CD4-positive, alpha-beta T cell treated with Interleukin-4 for 1 hour (primary cell): ENCODE measurements around the gene FRMD6.
"Not testable (repeated sequence)": the region's sequence is repeated elsewhere in the genome, so short reads cannot be mapped to it uniquely, and the experiment has no call there.

Experiments used
- DNase-seq, 2 donors: peaks; one replicate each; pipeline ENCODE4 v3.0.0-alpha.2; 2020 to 2022

Gene FRMD6

GRCh38 chr14:51727526-51727925 lies 75.8 kb downstream of the FRMD6 start:
- no peak for DNase-seq

- DNase-seq: no peak
Observed at GRCh38 chr14:51730098-51730497, 78.4 kb downstream of the FRMD6 start.

GRCh38 chr14:51730684-51731083 lies 79.0 kb downstream of the FRMD6 start:
- DNase-seq: no peak

DNA sequence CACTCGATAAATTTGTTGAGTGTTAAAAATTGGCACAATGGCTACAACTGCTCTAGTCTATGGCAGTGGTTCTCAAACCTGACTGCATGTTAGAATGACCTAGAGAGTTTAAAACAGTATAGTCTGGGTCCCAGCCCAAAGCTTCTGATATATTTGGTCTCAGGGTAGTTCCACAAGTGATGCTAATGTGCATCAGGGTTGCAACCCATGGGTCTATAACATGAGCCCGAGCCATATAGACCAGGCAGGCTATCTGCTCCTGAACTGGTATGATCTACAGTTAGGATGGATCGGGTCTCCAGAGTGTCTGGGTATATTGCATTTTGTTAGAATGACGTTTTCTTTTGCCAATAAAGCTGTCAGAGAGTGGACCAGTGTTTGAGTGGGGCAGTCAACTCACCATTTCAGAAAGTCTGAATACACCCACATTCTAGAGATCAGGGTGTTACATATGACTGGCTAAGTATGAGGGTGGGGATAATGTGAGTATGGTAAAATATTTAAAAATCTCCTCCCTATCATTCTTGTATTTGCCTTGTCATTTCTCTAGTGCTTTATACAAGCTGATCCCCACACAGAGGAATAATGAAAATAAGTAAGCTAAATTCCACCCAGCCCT lies 80.9 kb downstream of the FRMD6 start:
- DNase-seq: no peak

DNA sequence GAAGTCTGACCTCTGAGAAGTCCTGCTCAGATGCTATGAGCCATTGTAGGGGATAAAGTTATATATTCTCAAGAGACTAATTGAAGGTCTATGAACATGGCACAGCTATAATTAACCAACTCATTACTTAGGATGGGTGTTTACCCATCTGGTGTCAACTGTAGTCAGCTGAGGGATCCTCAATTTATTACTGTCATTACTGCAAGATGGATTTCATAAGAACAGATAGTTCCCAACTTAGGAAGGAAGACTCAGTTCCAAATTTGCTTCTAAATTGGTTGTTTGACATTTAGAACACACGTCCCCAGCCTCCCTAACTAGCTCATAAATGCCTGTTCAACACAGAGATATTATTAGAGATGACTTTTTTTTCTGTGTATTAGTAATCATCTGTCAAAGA lies 81.4 kb downstream of the FRMD6 start:
- no peak for DNase-seq

GRCh38 chr14:51735851-51736250 lies 84.1 kb downstream of the FRMD6 start:
- DNase-seq: no peak

GRCh38 chr14:51738754-51739153 lies 87.0 kb downstream of the FRMD6 start:
- no peak for DNase-seq

GRCh38 chr14:51743588-51744000 lies 91.9 kb downstream of the FRMD6 start:
- no peak for DNase-seq

- no peak for DNase-seq
Observed at GRCh38 chr14:51744372-51745130, 92.8 kb downstream of the FRMD6 start.

DNA sequence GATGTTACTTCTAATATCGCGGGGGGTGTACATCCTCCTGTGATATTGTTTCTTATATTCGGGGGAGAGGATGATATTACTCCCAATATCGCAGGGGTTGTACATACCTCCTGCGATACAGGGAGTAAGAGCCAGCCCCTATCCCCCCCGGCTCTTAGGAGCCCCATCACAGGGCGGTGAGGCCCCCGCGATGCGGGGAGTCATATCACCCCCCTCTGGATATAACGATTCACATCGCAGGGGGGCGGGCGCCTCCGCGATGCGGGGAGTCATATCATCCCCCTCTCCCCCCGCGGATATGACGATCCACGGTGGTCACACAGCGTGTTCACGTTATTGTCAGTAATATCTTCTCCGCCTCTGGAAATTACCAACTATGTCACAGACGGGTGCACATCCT lies 95.1 kb downstream of the FRMD6 start:
- DNase-seq: not testable (repeated sequence)

- DNase-seq: no peak
Observed at GRCh38 chr14:51750542-51750941, 98.8 kb downstream of the FRMD6 start.

GRCh38 chr14:51751611-51752345 lies 100.1 kb downstream of the FRMD6 start:
- DNase-seq: not testable (repeated sequence)

- peak in 1 of 2 donors; percentile 23 for DNase-seq
Observed at GRCh38 chr14:51757756-51758155, 106.0 kb downstream of the FRMD6 start.

- no peak for DNase-seq
Observed at GRCh38 chr14:51759950-51760349, 108.2 kb downstream of the FRMD6 start.

DNA sequence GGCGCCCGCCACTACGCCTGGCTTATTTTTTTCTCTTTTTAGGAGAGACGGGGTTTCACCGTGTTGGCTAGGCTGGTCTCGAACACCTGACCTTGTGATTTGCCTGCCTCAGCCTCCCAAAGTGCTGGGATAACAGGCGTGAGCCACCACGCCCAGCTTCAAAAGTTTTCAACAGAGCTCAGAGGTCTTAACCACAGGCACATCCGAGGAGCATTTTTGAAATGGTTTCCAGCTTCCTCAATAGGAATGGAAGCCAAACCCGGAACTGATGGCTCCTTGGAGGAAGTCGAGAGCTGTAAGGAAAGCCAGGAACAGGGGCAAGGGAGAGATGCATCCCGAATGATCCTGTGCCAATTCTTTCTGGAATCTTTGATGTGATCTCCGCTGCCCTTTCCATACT lies 114.0 kb downstream of the FRMD6 start:
- DNase-seq: not testable (repeated sequence)

DNA sequence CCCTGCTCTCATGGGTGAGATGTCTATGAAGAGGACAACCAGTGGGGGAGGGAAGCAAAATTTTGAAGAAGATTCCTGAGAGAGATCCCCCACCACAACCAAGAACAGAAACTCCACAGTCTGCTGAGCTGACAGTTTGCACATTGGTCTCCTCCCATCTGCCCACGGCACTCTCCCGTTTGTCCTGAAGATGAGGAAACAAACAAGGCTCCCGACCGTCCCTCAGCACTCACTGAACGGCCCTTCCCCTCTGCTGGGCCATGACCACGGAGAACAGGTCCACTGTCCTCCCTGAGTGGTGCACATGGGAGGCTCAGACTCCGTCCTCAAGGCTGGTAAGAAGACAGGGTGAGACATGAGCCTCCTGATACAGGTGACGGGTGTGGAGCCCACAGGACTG lies 114.9 kb downstream of the FRMD6 start:
- DNase-seq: not testable (repeated sequence)

DNA sequence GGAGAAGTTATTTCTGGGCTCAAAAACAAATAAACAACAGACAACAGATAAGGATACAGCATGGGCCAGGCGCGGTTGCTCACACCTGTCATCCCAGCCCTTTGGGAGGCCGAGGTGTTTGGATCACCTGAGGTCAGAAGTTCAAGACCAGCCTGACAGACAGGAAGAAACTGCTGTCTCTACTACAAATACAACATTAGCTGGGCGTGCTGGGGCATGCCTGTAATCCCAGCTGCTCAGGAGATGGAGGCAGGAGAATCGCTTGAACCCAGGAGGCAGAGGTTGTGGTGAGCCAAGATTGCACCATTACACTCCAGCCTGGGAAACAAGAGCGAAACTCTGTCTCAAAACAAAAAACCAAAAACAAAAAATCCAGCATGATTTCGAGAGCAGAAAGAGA lies 117.6 kb downstream of the FRMD6 start:
- not testable (repeated sequence) for DNase-seq

DNA sequence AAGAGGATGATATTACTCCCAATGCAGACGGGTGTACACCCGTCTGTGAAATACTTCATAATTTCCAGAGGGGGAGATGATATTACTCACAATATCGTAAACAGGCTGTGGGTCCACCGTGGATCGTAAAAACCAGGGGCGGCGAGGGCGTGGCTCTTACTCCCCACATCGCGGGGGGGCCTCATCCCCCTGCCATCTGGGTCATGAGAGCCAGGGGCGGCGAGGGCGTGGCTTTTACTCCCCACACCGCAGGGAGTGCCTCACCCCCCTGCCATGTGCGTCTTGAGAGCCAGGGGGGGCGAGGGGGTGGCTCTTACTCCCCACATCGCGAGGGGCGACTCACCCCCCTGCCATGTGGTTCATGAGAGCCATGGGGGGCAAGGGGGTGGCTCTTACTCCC lies 122.5 kb downstream of the FRMD6 start:
- DNase-seq: no peak

DNA sequence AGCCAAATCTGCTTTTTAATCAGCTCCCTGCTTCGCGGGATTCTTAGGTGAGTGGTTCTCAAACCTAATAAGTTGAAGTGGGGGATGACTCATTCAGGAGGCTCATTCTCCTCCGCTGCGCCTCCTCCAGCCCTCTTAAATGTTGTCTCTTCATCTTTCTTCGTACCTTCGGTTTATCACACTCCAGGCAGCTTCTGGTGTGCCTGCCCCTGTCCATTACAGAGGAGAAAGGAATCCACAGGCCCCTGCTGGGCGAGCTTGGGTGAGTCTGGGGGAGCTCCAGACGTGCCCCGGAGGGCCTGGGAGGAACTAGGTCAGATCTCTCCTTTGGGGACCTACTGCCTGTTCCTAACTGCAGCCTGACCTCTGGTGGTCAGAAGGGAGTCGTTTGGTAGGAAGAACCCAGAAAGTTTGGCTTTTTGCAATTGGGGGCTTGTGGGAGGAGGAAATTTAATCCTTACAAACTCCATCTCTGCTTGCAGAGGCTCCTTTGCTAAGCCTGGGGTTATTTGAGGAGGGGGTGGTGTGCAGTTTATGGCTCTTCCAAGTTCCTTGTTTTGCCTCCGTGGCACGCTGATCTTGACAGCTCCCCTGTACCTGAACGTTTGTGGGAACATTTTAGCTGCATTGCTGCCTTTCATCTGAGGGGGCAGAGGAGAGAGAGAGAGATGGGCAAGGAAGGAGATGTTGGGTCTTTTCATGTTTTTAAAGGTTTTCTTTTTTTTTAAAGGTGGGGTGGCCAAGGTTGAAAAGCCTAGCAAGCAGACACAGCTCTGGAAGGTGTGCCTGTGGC lies 124.6 kb downstream of the FRMD6 start:
- peak; percentile 16 to 42 for DNase-seq

- peak; percentile 80 to 82 for DNase-seq
Observed at GRCh38 chr14:51780006-51780692, 128.4 kb downstream of the FRMD6 start.
